Occipital lobe (tissue), 2 donors: Measurements from ENCODE around the gene MEF2D. TPM values are rescaled to one million over a fixed set of nuclear protein-coding genes. Genes with fewer than 3 reads are reported as not detected.

Source experiments
- DNase-seq: peaks from one replicate; lab custom pipeline; 2025; lab: John Stamatoyannopoulos, UW
- total RNA-seq: library from RNA; depleted of rRNA; stranded (reverse); fragments of >200 nt; gene quantifications from one replicate; pipeline ENCODE4 v1.2.3, GENCODE V29; 2014

MEF2D gene
- 3.7 TPM for total RNA-seq

DNA sequence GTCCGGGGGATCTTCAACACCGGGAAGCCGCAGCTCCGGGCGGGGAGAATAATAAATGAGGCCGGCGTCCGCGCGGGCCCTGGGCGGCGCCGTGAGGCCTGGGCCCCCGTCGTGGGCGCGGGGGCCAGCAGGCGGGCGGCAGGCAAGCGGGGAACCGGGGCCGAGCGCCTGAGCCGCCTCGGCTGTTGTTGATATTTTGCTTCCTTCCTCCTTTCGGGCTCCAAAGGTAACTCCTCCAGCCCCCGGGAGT, at the start of gene MEF2D:
MEF2D (minus strand) TSS at position 233 of the 250 bp plus-strand sequence. CDS start 17,483 bp downstream, outside the sequence.
- DNase-seq, result no peak

DNA sequence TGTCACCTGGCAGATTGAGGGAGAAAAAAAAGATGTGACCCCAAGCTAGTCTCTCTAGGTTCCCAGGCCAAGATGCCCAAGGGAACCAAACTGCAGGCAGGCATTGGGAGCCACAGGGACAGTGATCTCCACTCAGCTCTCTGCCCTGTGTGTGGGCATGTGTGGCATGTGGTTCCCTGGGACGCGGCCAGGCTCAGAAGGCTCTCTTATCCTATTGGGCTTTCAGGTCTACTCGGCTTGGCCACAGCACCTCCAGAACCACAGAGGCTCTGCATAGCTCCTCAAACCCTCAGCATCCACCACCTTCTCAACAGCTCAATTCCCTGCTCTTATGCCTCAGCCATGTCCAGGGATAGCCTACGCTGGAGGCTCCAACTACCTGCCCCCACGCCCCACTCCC, 49.8 kb upstream of the MEF2D start:
- no peak for DNase-seq

DNA sequence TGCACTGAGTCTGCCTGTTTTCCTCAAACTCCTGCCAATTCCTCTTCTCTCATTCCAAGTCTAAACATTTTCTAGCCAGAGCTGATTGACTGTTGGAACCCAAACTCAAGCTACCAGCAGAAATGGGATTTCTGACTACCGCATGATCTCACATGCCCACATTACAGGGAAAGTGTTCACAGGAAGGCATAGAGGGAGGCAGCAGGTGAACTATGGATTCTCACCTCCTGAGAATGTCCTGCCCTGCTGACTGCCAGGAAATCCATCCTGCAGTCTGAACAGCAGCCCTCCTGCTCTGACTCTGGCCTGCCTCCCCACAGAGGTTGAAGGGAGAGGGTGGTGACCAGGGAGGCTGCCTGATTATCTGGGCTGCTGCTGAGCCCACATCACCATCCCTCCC, 49.3 kb upstream of the MEF2D start:
- no peak for DNase-seq

DNA sequence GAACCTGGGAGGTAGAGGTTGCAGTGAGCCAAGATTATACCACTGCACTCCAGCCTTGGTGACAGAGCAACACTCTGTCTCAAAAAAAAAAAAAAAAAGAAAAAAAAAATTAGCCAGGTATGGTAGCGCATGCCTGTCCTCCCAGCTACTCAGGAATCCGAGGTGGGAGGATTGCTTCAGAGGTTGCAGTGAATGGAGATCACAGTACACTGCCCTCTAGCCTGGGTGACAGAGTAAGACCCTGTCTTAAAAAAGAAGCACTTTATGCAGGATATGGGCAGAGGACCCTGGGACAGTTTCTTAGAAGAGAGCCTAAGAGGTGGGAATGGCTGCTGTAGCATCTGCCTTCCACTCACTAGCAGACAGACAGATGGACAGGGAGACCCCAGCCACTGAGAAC, 48.8 kb upstream of the MEF2D start:
- no peak for DNase-seq

DNA sequence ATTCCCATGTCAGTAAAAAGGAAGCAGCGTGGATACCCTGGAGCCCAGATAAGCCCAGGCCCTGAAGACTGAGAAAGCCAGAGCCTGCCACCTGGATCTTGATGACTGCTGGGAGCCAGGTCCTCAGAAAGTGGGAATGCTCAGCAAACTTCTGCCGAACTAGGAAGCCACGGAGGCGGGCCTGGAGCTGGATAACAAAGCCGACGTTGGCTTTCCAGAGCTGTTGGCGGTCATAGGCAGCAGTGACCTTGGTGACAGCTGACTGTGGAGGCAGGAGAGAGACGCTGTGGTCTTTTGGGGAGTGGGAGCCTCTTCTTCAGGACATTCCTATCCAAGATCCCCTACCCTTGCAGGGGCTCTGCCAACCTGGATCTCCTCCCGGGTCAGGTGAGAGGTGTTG, 47.4 kb upstream of the MEF2D start:
- DNase-seq, result no peak

DNA sequence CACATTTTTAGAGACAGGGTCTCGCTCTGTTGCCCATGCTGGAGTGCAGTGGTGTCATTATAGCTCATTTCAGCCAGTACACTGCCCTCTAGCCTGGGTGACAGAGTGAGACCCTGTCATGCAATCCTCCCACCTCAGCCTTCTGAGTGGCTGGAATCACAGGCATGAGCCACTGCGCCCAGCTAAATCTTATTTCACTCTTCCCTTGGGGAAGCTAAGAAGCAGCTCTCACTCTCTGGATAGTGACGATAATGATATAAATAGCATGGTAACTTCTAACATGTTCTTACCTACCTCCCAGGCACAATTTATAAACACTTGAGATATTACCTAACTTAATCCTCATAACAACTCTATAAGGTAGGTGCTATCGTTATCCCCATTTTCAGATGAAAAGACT, 46.9 kb upstream of the MEF2D start:
- no peak for DNase-seq

DNA sequence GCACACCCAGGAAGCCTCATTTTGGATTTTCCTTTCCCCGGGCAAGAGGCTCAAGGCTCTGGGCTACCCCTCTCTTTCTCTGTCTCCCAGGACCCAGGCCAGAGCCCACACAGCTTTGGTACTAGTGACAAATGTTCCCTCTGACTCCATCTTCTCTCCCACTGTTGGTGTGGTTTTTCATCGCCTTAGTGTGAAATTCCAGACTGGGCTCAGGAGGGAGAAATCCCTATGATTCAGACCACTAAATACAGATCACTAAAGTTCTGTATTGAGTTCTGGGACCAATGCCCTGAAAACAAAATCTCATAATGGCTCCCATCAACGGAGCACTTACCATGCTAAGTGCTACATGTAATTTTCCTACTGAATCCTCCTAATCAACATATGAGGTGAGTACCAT, 45.7 kb upstream of the MEF2D start:
- peak; percentile 9 for DNase-seq

DNA sequence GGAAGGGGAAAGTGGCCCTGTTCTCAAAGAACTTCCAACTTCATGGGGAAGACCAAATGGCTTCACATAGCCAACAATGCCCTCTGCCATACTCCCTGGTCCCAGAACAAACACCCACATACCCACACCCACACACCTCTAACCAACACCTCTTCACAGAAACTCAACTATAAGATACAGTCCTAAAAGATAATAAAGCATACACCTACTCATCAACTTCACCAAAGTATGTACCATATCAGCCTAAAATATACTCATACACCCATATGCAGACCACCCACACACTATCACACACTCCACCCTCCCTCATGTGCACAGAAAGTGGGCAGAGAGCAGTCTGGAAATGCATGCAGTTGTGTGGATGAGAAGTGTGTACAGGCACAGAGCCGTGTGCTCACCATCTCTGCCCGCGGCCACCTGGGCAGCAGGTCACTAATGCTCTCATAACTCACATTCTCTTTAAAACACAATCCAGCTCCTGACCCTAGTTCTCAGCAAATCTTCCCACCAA, 44.1 kb upstream of the MEF2D start:
- DNase-seq, result no peak

DNA sequence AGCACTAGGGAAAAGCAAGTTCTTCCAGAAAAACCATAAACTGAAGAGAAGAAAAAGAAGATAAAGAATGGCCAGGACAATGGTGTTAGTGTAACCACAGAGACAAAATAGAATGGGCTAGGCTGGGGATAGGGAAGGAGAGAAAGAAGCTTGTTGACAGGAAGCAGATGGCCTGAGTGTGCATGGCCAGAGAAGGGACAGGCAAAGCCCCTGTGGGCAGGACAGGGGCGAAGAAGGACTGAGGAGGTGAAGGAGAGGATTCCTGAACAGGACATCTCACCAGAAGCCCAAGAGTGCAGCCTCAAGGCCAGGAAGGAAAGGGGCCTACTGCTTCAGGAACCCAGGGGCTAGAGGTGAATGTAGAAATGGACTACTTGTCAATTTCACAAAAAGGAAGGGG, 42.5 kb upstream of the MEF2D start:
- DNase-seq, result no peak

DNA sequence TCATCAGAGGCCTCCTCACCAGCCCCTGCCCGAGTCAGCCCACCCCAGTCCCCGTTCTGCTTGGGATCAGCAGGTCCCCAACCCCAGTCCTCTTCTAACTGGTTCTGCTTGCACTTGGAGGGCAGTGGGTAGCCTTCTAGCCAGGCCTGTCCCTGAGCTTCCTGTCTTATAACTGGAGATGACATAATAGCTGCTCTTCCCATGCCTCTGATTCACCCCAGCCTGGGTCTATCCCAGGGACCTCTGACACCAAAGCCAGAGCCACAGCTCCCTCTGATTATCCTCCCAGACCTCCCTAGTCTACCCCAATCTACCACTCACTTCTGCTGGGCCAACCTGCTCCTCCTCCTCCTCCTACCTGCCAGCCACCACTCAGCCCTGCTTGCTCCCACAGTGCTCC, 40.4 kb upstream of the MEF2D start:
- DNase-seq, result no peak

DNA sequence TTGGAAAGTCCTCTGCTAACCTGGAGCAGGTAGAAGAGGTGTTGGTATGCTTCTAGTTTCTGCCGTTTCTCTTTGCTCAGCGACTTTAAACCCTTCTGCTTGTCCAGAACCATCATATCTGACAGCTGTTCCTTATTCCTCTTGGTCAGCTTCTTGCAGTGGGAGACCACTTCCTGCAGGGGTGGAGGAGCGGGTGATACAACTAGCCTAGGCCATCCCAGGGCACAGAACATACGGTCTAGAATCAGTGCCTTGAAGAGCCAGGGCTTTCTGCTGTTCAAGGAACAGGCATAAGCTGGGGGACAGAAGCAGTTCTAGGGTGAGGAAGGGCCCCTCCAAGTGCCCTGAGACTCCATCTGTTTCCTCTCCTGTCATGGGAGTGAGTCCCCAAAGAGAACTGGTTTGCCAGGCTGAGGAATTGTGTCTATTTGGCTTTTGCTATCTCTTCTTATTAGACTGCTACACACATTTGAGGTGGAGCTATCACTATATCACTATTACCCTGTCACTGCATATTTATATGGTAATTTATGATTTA, 39.3 kb upstream of the MEF2D start:
- DNase-seq, result no peak

DNA sequence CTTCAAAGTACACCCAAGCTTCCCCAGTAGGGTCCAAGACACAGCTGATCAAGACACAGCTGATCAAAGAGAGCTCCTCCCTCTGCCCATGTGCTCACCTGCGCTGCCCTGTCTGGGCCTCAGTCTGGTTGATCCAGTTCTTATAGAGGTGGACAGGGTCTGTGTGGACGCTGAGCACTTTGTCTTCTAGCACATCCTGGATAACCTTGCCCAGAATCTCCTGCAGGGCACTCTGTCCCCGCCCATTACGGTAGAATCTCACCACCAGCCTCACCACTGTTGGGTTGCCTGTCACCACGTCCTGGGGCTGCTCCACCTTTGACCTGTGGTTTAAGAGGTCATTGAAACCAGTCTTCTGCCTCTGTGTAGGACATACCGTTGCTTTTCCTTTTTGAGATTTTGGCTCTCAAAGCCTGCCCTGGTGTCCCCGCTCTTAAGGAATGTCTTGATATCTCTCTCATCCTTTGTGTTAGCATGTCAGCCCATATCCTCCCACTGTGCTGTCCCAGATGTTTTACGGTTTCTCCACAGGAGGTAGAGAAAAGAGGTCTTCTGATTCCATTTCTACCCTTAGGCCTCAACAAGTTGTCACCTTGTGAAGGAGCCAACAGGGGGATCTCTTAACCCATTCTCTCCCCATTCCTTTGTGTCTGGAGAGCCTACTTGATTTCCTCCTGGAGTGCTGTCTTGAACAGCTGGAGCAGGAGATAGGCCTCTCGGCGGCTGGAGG, 38.3 kb upstream of the MEF2D start:
- no peak for DNase-seq

DNA sequence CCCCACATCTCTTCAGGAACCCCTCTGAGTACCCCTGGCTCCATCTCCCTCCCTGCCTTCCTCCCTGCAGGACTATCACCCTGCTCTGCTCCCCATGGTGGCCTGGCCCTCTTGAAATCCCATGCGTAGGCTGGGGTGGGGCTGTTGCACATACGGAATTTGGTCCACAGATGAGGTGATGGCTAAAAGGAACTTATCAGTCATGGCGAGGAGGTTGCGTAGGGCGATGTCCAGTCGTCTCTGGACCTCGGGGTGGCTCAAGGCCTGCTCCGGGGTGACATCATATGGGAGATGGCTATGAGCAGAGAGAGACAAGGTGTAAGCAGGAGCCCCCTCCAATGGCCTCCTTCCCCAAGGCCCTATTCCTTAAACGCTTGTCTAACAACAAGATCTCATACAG, 36.5 kb upstream of the MEF2D start:
- no peak for DNase-seq

DNA sequence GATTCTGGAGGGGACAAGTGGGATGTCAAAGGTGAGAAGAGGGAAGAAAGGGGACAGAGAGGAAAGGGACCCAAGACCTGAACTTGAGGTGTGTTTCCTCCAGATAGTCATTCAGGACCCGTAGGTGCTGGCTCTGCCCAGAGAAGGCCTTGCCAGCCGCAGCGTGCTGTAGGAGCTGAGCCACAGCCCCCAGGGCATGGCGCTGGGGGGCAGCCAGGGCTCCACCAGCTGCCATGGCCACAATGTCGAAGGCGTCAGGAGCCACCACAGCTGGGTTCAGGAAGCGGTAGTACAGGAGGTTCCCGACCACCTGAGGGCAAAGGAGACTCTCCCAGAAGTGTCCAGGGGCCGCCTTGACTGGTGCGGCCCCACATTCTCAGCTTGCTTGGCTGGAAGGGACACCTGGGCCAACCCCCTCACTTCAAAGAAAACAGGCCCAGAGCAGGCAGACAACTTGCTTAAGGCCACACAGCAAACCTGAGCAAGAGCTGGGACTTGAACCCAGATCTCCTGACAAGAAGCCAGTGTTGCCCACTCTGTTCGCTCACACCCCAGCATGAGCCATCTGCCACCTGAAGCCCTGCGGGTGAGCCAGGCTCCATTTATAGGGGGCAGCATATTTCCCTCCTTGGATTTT, 34.0 kb upstream of the MEF2D start:
- DNase-seq, result no peak

DNA sequence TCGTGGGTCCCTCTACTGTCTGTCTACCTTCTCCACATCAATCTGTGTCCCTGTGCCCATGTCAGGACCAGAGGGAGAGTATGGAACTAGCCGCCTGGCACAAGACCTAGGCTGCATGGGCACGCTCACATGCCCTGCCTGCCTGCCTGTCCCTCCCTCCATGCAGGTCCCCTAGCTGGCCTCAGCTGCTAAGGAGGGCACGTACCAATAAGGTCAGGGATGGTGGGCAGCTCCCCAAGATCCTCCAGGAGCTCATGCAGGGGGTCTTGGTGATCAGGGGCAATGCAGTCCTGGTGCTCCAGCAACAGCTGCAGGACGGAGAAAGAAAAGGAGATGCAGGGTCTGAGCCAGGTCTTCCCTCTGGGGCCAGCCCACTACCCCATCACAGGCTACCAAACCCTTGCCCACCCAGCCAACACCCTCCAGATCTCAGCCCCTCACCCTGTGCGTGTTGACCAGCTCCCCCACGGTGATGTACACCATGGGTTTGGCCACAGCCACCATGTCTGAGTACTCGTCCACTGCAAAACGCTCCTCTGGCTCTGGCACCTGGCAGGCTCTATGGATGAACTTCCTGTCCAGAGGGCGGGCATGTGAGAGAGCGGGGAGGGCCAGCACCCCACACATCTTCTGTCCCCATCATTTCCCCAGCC, 33.1 kb upstream of the MEF2D start:
- no peak for DNase-seq

DNA sequence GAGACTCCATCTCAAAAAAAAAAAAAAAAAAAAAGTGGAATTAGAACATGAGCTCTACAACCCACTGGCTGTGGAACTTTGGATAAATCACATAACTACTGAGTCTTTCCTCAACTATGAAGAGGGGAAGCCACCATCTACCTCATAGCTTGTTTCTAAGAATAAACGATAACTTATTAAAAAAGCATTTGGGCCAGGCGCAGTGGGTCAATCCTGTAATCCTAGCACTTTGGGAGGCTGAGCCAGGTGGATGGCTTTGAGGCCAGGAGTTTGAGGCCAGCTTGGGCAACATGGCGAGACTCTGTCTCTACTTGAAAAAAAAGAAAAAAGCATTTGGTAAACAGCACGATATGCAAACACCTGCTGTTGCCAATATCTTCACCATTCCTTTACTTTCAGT, 31.8 kb upstream of the MEF2D start:
- DNase-seq, result no peak

DNA sequence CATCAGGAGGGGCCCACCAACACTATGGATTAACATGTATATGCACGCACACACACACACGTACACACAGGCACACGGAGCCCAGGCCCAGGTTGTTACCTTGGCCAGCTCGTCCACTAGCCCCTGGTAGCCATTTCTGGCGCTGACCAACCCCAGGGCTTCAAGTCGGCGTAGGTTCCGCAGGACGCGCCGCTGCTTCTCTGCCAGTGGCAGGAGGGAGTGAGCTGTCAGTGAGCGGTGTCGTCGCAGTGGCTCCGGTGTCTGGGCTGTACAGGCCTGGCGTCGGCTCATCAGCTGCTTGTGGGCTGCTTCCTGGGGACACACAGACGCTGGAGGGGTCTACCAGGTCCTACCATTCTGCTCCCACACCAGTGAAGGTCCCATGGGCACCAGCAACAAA, 29.4 kb upstream of the MEF2D start:
- DNase-seq, result no peak

DNA sequence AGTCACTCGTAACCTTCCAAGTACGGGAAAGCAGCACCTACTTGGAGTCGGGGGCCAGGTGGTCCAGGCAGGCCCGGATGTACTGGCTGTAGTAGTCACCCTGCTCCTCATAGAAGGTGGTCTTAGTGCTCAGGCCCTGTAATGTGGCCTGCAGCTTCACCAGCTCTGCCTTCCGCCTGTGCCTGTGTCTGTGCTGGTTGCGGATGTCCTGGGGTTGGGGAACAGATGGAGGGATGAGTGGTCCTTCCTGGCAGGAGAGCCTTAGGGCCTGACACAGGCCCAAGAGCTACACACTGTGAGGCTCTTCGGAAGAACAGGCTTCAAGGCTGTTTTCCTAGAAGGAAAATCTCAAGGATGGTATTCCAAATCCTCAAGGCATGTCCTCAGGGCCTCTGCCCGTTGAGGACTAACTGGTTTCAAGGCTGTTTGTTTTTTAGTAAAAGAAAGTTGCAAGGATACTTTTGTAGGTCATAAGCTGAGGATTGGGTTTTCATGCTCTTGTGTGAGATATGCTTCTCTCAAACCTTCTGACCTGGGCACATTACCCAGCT, 28.4 kb upstream of the MEF2D start:
- DNase-seq, result no peak

DNA sequence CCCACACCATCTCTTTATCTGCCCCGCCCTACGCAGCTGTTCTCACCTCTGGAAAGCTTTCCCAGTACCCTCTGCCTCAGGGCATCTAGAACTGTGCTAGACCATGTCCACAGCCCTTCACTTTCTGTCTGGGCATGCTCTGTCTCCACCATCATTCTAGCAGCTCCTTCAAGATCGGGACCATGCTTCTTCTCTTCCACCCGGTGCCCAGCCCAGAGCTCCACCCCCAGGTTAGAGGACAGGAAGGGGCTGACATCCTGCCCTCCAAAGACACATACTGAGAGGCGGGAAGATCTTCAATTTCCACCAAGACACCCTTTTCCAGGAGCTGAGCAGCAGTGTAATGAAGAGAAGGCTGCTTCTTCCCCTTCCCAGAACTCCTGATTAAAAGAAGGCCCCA, 27.7 kb upstream of the MEF2D start:
- DNase-seq, result no peak

DNA sequence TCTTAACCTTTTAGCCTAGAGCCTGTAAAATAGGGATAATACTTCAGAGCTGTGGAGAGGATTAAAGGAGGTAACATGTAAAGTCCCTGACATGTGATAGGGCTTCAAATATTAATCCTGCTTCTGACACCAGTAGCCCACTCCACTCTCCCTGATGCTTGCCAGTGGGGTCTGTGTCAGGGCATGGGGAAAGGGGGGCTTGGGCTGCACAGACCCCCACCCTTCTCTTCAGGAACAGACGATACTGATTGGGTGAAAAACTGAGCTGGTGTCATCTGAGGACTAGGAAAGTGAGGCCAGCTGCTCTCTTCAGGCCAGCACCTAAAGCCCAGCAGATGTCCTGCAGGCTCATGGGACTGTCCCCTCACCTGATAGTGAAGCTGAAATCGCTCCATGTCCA, 27.0 kb upstream of the MEF2D start:
- no peak for DNase-seq

DNA sequence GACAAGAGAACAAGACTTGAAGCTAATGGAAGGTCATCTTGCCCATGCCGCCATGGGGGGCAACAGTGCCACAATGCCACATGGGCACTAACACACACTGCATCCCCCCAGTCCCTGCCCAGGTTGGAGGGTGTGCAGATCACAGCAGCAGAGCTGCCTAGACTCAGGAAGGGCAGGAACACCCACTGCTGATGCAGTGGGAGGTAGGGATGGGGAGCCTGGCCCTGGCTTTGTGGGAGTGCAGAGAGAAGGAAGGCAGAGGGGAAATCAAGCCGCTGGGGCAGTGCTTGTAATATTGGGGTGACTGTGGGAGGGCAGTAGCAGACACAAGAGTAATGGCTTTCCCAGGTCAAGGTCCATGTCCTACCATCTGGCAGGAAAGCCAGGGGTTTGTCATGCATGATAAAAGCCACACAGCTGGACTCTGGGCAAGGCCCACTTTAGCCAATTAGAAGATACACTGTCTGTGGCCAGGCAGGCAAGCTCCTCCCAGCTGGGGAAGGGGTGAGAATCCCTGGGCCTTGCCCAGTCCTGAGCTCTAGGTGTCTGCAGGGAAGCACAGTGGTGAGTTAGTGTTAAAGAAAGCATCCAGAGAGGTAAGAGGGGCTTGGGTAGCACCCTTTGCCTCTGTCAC, 25.4 kb upstream of the MEF2D start:
- DNase-seq, result no peak

DNA sequence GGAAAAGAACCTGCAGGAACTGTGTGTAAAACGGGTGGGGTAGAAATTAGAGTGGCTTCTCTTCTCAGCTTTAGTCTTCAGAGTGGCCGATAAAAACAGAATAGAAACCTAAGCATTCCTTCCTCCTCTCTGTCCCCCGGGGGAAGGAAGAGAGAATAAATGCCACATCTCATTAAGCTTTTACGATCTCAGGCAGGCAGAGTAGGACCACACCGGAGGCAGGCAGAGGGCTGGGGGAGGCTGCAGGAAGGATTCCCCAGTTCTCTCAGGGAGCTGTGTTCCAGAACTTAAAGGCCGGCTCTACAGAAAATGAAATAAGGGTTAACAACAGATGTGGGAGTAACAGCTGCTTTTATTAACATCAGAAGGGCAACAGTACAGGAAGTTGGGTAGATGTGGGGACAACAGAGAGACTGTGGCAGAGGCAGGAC, 24.5 kb upstream of the MEF2D start:
- DNase-seq, result no peak
